Activated CD4-positive, CD25-positive, alpha-beta regulatory T cell treated with anti-CD3 and anti-CD28 coated beads, Interleukin-2, amount 50 U/mL, for 16 hours (primary cell): ENCODE data around the gene OR10J5.
"Not testable (repeated sequence)": the region's sequence is repeated elsewhere in the genome, so short reads cannot be mapped to it uniquely, and the experiment has no call there.

Source experiments
- DNase-seq: peaks from one replicate; pipeline ENCODE4 v3.0.0-alpha.2; 2020; ENCODE audit warnings: low read depth, low spot score

OR10J5 gene, protein sequence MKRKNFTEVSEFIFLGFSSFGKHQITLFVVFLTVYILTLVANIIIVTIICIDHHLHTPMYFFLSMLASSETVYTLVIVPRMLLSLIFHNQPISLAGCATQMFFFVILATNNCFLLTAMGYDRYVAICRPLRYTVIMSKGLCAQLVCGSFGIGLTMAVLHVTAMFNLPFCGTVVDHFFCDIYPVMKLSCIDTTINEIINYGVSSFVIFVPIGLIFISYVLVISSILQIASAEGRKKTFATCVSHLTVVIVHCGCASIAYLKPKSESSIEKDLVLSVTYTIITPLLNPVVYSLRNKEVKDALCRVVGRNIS

DNA sequence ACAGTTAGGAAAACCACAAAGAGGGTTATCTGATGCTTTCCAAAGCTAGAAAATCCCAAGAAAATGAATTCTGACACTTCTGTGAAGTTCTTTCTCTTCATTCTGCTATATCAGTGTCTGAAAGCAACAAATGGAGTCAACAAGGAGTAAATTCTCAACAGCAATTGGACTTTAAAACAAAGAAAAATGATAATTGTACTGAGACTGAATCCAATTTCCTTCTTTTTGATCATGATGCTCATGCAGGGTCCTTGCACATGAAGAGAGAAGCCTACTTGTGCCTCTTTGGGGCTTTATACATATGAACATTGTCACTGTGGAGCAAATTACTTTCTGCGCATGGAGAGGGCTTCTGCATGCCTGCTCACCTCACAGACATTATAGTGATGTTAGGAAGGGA is at the start of gene OR10J5:
TSS of gene OR10J5 (minus strand) at position 101 of the 400 bp plus-strand sequence. CDS start at position 101, 0 bp downstream.
- DNase-seq: no peak

DNA sequence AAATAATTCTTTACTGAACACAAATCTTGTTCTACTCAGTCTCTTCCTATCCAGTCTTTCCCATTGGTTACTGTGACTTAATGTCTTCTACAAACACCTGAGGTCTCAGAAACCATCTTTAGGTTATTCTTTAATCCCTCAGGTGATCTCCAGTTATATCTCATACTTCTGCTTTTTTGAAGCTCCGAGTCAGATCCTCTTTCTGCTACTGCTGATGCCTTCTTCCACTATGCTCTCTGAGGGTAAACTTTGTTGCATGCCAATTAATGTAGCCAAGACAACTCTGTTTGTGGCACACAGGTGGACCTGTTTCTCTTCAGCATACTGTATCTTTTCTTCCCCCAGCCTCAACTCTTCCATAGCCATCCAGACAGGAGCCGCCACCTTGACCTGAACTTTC is 48.7 kb upstream of the OR10J5 start:
- DNase-seq: no peak

DNA sequence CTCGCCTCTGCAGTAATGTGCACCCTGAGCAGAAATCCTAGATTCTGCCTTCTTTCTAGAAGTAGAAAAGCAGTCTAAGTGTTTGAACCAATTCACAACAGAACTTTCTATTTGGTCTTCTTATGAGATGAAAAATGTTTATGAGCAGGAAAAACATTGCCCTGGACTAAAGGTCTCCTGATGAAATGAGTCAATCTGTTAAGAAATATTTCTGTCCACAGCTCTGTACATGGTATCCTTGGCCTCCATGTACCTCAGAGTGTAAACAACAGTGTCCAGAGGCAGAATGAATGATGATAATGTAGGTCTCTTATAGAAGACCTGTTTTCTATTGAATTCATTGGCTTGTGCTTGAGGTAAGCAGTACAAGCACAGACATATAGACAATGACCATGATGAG is 45.6 kb upstream of the OR10J5 start:
- DNase-seq: no peak

DNA sequence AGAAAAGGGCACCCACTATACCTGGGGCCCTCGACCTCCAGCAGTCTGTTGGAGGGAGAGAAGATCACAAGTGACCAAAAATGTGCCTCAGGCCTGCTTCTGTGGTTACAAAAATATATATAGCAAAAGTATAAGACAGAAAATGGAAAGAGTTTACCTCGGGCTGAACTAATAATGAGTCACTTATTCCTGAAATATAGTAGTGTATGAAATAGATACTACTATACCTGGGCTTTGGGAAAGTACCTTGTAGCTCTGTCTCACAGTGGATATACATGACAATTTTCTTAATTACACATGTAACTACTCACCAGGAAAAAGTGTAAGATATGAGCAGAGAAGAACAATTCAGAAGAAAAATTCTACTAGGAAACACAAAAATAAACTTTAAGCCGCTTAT is 44.5 kb upstream of the OR10J5 start:
- DNase-seq: no peak

DNA sequence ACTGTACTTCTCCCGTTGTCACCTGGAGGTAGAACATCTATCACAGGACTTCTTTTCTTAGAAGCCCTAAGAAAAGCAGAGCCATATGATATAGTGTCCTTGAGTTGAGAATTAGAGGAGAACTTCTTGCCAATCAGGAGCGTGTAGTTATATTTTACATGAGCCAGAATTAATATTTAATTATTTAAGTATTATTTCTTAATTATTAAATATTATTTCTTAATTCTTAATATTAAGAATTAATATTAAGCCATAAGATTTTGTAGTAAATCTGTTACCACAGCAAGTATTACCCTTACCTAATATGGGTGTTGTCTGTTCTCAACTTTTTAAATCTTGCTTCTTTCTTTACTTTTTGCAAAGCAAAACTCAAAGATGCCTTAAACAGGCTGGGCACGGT is 41.6 kb upstream of the OR10J5 start:
- no peak for DNase-seq

DNA sequence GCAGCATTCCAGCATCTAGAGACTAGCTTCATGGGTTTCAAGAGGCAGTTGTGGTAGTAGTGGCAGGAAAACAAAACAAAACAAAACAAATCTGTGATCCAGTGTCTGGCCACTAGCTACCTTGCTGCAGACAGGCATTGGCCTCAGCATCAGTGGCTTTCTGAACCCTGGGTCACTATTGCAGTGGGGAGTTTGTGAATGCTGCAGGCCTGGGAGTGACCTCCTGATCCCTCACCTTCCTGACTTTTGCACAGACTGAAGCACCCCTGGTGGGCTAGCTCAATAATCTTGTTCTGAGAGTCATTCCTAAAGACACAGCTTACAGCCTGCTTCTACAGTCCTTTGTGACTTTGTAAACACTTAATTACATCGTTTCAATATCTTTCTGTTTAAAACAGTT is 26.9 kb upstream of the OR10J5 start:
- no peak for DNase-seq

DNA sequence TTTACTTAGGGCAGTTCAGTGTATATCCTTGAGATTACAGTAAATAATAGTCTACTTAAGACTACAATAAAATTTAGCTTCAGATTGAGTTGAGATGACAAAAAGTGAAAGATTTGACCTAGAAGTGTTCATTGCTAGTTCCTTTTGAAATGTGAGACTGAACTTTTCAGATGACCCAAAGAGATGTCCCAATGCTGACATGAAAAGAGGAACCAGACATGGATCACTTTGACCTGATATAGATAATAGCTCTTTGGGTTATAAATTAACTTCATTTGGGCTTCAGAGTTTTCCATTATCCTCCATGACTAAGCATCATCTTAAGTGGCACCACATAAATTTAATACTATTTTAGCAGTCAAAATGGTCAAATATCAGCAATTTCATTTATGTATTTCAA is 25.7 kb upstream of the OR10J5 start:
- DNase-seq: no peak

DNA sequence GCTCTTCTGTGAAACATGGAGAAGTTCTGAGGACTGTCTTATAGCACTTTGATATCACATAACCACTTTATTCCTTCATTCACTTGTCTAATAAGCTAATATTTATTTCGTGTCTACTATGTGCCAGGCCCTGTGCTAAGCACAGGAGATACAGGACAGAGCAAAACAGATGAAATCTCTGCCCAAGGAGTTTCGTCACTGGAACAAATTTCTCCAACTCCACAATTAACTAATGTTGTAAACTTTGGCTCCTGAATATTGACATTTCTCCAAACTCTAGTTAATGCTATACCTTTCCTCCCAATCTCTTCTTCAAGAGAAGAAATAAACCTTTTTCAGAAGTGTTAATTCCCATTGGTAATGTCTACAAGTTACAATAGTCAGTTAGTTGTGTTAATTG is 24.8 kb upstream of the OR10J5 start:
- DNase-seq: no peak

DNA sequence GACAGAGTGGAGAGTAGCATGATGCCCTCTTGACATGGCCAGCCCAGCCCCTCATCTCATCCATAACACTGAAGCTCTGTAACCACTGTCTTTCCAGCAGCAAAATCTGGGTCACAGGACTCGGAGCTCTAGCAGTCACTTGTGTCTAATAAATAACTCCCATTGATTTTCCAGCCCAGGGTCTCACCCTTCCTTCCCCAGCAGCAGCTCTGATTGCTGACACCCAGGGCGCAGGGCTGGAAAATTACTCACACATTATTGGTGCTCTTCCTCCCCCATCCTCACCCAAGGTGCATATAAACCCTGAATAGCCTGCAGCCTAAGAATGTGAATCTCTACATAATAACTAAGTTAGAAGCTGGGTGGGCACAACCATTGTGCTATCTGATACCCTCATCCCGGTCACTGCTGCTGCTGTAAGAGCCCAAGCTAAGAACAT is 21.1 kb upstream of the OR10J5 start:
- DNase-seq: no peak

DNA sequence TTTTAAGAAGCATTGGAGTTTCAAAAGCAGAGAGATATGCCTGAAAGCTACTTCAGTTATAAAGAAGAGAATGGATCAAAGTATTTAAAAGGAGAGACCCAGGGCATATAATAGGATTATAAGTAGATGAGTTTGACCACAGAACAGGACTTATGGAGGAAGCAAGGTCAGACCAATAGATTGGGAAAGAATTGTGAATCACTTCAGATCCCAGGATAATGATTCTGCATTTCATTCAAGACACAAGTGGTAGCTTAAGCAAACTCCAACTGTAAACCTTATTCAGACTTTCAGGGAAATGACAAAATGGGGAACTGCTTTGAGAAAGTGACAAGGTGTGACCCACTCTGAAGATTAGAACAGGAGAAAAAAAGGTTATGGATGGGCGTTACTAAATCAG is 18.9 kb upstream of the OR10J5 start:
- DNase-seq: no peak

DNA sequence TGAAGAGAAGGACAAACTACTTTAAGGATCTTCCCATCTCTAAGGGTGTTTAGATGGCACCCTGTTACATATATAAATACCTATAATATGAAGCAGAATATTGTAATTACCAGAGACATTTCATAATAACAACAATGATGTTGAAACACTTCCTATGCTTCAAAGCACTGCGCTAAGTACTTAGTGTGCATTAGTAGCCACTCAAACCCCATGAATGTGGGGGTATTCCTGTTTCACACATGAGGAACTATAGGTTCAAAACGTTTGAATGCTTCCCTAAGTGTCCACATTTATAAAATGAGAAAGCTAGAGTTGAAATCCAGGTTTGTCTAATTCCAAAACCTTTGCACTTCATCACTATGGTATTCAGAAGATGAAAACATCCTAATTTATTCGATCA is 18.5 kb upstream of the OR10J5 start:
- DNase-seq: no peak

DNA sequence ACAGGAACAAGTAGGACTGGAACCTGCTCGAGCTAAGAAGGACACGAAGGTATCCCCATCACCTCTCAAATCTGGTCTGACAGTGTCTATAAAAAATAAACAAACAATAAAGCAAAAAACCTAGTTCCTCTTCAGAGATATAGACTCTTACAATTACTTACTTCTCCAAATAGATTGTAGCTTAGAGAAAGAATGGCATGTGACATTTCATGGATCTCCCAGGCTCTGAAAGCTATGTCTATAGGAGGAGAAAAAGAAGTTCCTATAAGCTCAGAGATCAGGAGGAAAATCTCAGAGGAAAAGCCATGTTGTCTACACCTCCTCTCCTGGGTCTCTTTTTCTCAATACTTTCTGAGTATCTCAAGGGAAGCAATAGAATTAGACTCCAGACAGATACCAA is 12.3 kb upstream of the OR10J5 start:
- DNase-seq: no peak

DNA sequence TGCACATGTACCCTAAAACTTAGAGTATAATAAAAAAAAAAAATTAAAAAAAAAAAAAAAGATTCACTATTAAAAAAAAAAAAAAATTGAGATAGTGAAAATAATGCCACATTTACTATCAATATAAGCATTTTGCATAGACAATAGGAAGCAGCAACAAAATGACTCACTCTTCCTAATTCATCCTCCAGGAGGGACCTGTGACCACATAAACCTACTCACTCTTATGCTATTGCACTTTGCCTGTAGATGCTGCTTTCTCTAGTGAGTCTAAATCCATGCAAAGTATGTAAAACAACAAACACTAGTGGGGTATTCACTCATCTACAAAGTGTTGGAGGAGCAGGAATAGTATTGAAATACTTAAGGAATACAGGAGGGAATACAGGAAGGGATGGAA is 2.9 kb downstream of the OR10J5 start:
- DNase-seq: no peak

DNA sequence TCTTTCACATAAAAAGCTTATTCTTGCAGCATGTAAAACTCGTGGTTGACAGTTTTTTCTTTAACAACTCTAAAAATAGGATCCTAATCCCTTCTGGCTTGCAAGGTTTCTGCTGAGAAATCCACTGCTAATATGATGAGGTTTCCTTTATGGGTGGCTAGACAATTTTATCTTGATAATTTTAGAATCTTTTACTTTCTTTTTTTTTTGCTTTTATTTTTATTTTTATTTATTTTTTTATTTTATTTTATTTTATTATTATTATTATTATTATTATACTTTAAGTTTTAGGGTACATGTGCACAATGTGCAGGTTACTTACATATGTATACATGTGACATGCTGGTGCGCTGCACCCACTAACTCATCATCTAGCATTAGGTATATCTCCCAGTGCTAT is 11.0 kb downstream of the OR10J5 start:
- DNase-seq: not testable (repeated sequence)

DNA sequence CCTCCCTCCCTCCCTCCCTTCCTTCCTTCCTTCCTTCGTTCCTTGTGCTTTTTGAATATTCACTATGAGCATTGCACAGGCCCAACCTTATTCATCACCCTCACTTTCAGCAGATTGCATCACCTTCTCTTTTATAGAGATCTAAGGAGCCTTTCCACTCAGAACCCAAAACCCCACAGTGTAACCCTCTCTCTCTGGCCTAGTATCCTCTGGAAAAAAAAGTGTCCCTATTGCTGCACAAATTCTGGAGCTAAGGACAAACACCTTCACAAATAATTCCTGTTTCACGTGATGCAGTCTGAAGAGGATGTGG is 25.6 kb downstream of the OR10J5 start:
- DNase-seq: no peak

DNA sequence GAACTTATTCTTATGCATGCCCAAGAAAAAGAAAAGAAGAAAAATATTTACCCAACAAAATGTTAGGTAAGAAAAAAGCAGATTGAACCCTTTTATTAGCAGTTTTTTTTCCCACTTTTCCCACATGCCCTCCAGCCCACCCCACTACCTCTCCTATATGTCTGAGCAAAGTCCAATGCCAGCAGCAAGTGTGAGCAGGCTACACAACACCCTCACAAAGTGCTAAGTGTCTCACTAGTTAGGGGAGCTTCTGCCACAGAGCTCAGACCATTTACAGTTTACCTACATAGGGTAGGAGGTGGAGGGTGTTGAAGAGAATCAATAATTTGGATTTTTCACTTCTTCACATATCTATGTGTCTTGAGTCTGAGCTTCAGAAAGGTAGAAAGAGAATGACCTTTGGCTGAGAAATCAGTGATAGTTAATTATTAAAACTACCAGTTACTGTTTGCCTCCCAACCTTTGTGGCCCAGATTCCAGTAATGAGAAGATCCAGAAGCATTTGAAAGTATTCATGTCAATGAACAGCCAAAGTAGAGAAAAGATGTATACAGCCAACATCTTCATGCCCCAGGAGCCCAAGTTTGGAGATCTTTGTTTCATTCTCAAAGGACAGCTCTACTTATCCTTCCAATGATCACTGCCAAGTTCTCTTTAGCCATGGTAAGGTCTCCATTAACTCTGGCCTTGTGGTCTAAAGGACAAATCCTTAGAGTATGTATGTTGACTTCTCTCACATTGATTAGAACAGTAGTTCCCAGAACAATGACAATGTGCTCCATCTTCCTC is 26.2 kb downstream of the OR10J5 start:
- DNase-seq: no peak

DNA sequence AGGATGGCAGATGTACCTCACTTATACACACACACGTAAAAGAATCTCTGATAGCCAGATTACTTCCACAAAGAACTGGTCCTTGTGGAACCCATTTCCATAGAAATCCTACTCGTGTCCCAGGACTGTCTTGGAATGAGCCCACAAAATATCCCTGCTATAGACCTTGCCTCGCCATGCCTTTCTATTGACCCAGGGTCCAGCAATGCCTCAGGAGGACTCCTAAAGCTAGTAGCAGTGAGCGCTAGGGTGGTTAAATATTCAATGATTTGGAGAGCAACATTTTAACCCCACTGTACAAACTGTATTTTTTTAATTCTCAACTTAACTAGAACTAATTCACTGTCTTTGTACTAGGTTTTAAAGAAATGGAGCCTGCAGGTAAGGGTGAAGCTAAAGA is 26.9 kb downstream of the OR10J5 start:
- no peak for DNase-seq

DNA sequence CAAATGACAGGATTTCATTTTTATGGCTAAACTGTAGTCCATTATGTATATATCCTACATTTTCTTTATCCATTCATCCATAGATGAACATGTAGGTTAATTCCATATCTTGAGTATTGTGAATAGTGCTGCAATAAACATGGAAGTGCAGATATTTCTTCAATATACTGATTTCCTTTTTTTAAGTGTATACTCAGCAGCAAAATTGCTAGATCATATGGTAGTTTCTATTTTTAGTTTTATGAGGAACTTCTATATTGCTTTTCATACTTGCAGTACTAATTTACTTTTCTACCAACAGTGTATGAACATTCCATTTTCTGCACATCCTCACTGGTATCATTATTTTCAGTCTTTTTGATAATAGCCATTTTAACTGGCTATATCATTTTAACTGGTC is 30.1 kb downstream of the OR10J5 start:
- DNase-seq: no peak

DNA sequence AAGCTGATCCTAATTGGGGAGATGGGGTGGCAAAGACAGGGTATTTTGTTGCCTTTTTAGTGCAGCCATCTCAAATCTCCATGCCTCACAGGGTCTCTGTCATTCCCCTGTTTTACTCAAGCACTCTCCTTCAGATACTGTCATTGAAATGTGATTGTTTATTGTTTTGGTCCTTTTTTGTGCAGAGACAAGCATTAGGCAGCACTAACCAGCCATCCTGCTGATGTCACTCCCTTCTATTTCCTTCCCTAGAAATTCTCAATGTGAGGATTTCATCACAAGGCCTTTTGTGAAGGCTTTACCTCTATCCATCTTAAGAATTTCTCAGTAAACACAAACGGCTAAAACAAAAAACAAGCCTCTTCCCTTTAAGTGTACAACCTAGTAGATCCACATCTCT is 34.7 kb downstream of the OR10J5 start:
- DNase-seq: no peak

DNA sequence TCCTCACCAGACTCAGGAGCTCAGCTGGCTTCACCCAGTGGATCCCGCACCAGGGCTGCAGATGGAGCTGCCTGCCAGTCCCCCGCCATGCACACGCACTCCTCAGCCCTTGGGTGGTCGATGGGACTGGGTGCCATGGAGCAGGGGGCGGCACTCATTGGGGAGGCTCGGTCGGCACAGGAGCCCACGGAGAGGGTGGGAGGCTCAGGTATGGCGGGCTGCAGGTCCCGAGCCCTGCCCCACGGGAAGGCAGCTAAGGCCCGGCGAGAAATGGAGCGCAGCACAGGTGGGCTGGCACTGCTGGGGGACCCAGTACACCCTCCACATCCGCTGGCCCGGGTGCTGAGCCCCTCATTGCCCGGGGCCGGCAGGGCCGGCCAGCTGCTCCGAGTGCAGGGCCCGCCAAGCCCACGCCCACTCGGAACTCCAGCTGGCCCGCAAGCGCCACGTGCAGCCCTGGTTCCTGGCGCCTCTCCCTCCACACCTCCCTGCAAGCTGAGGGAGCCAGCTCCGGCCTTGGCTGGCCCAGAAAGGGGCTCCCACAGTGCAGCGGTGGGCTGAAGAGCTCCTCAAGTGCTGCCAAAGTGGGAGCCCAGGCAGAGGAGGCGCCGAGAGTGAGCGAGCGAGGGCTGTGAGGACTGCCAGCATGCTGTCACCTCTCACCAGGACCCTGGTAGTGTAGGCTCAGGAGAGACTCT is 41.1 kb downstream of the OR10J5 start:
- not testable (repeated sequence) for DNase-seq

DNA sequence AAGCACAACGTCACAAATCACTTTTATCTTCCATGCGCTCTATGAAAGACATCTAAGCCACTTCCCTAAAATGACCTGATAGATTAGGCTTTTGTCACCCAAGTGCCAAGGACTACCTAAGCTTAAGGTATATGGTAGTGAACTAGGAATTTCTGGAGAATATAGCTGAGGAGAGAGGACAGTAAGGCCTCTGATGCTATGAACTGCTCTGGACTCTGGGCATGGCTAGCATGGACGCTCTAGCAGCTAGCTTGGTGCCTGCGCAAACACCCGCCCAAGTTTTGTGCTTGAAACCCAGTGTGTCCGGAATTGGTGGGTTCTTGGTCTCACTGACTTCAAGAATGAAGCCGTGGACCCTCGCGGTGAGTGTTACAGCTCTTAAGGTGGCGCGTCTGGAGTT is 42.5 kb downstream of the OR10J5 start:
- DNase-seq: no peak

DNA sequence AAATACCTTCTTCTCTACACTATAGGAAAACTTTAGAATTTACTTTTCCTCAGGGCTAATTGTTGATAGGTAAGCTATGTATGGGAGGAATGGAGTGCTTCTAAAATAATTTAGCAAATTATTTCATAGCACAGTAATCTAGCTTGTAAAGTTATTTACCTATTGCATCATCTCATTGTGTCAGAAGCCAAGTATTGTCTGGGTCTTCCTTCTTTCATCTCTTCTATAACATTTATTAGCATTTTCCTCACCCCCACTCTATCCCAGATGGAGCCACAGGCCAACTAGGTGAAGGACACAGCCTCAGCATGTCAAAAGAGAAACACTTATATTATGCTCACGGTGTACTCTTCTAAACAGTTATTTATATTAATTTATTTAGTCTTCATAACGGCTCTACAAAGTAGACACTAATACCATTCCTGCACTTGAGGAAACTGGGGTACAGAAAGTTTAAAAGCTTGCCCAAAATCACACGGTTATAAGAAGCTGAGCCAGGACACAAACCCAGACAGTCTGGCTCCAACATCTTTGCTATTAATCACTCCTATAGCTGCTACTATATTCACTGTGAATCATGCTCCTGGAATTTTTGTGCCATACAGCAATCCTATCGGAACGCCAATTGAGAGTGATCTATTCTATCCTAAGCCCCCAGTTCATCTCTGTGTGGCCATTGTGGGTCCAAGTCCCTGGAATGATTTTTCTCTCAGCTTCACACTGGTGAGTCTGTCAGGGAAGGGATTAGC is 43.1 kb downstream of the OR10J5 start:
- no peak for DNase-seq
